ENCODE data around the gene SNX25. TPM values are rescaled to one million over a fixed set of nuclear protein-coding genes. Genes with fewer than 3 reads are reported as not detected.
"Not testable (repeated sequence)": the region's sequence is repeated elsewhere in the genome, so short reads cannot be mapped to it uniquely, and the experiment has no call there.

The SNX25 gene
- total and polyA plus RNA-seq, 4 experiments from 2014 or later = 3.5 to 24.5 (median 15.7) TPM

GRCh38 chr4:185358959-185359358 is 149.6 kb downstream of the SNX25 start:
- H3K9me3 ChIP-seq (ENCODE audit: control insufficient read depth in 1 of 2, low read length in 2 of 2) = no peaks in the 10 kb centered on the region
- no peaks in the 10 kb centered on the region for H3K27me3 Mint-ChIP-seq
- no peaks in the 10 kb centered on the region for H3K4me1 ChIP-seq (ENCODE audit: insufficient read depth, low read length)
- CTCF ChIA-PET (ENCODE audit: partially characterized antibody) = no interaction called here
- no peaks in the 10 kb centered on the region for H3K9me3 Mint-ChIP-seq
- peaks cover 24 to 43% of the 10 kb centered on the region in 2 donors for H3K36me3 Mint-ChIP-seq
- POLR2A ChIA-PET (ENCODE audit: partially characterized antibody) = no interaction called here
- H3K27ac Mint-ChIP-seq = no peak overlapping the region
- H3K4me1 Mint-ChIP-seq = no peaks in the 10 kb centered on the region
- no peaks in the 10 kb centered on the region for H3K27me3 ChIP-seq (ENCODE audit: insufficient read depth, low read length)
- H3K36me3 ChIP-seq (ENCODE audit: insufficient read depth, low read length) = no peaks in the 10 kb centered on the region
- intact Hi-C loops (cut with micrococcal nuclease) = no loop called here
- H3K27ac ChIP-seq (ENCODE audit: low read depth, low read length) = no peak overlapping the region
- no peak for DNase-seq
- no peak overlapping the region for H3K4me3 Mint-ChIP-seq
- no peak overlapping the region for H3K4me3 ChIP-seq (ENCODE audit: low read length in 2 of 2)

GRCh38 chr4:185359767-185360446 is 150.5 kb downstream of the SNX25 start:
- ChIA-PET POLR2A (ENCODE audit: partially characterized antibody) (no interaction called here), CTCF (ENCODE audit: partially characterized antibody) (no interaction called here)
- intact Hi-C loops (cut with micrococcal nuclease) = no loop called here
- no peak for DNase-seq
- H3K36me3 ChIP-seq (ENCODE audit: insufficient read depth, low read length) = no peaks in the 10 kb centered on the region
- Mint-ChIP-seq H3K4me1 (no peaks in the 10 kb centered on the region), H3K9me3 (no peaks in the 10 kb centered on the region), H3K27ac (peak overlapping the region in 2 of 7 donors; percentile 31 to 65), H3K27me3 (no peaks in the 10 kb centered on the region), H3K36me3 (peaks cover 24 to 41% of the 10 kb centered on the region in 2 donors), H3K4me3 (no peak overlapping the region)
- H3K4me1 ChIP-seq (ENCODE audit: insufficient read depth, low read length) = no peaks in the 10 kb centered on the region
- H3K27me3 ChIP-seq (ENCODE audit: insufficient read depth, low read length) = no peaks in the 10 kb centered on the region
- no peak overlapping the region for H3K27ac ChIP-seq (ENCODE audit: low read depth, low read length)
- H3K4me3 ChIP-seq (ENCODE audit: low read length in 2 of 2) = no peak overlapping the region
- no peaks in the 10 kb centered on the region for H3K9me3 ChIP-seq (ENCODE audit: control insufficient read depth in 1 of 2, low read length in 2 of 2)

- no peak for DNase-seq
- Histone ChIP-seq H3K36me3 (ENCODE audit: insufficient read depth, low read length) (no peaks in the 10 kb centered on the region), H3K4me3 (ENCODE audit: low read length in 2 of 2) (no peak overlapping the region), H3K27me3 (ENCODE audit: insufficient read depth, low read length) (no peaks in the 10 kb centered on the region), H3K4me1 (ENCODE audit: insufficient read depth, low read length) (no peaks in the 10 kb centered on the region), H3K27ac (ENCODE audit: low read depth, low read length) (no peak overlapping the region), H3K9me3 (ENCODE audit: control insufficient read depth in 1 of 2, low read length in 2 of 2) (no peaks in the 10 kb centered on the region)
- Mint-ChIP-seq H3K27me3 (no peaks in the 10 kb centered on the region), H3K4me1 (no peaks in the 10 kb centered on the region), H3K27ac (no peak overlapping the region), H3K36me3 (peaks cover 16 to 35% of the 10 kb centered on the region in 2 donors), H3K9me3 (no peaks in the 10 kb centered on the region), H3K4me3 (no peak overlapping the region)
- POLR2A ChIA-PET (ENCODE audit: partially characterized antibody) = no interaction called here
- CTCF ChIA-PET (ENCODE audit: partially characterized antibody) = no interaction called here
- intact Hi-C loops (cut with micrococcal nuclease) = no loop called here
These were observed 152.5 kb downstream of the SNX25 start for GRCh38 chr4:185361872-185362271.

GRCh38 chr4:185362570-185362969 is 153.2 kb downstream of the SNX25 start:
- H3K4me3 ChIP-seq (ENCODE audit: low read length in 2 of 2); DNase-seq; H3K27ac ChIP-seq (ENCODE audit: low read depth, low read length); H3K27me3 Mint-ChIP-seq; POLR2A ChIA-PET (ENCODE audit: partially characterized antibody); H3K9me3 ChIP-seq (ENCODE audit: control insufficient read depth in 1 of 2, low read length in 2 of 2); H3K9me3 Mint-ChIP-seq; H3K27ac Mint-ChIP-seq; H3K4me3 Mint-ChIP-seq; H3K36me3 ChIP-seq (ENCODE audit: insufficient read depth, low read length); H3K4me1 ChIP-seq (ENCODE audit: insufficient read depth, low read length); intact Hi-C loops (cut with micrococcal nuclease); CTCF ChIA-PET (ENCODE audit: partially characterized antibody); H3K27me3 ChIP-seq (ENCODE audit: insufficient read depth, low read length); H3K4me1 Mint-ChIP-seq: not testable (repeated sequence)
- peaks cover 15 to 31% of the 10 kb centered on the region in 2 donors for H3K36me3 Mint-ChIP-seq

- Mint-ChIP-seq H3K27ac (no peak overlapping the region), H3K27me3 (no peaks in the 10 kb centered on the region), H3K36me3 (peaks cover 11 to 30% of the 10 kb centered on the region in 2 donors), H3K9me3 (no peaks in the 10 kb centered on the region), H3K4me1 (no peaks in the 10 kb centered on the region), H3K4me3 (no peak overlapping the region)
- Histone ChIP-seq H3K27me3 (ENCODE audit: insufficient read depth, low read length) (no peaks in the 10 kb centered on the region), H3K9me3 (ENCODE audit: control insufficient read depth in 1 of 2, low read length in 2 of 2) (no peaks in the 10 kb centered on the region), H3K4me3 (ENCODE audit: low read length in 2 of 2) (no peak overlapping the region), H3K4me1 (ENCODE audit: insufficient read depth, low read length) (no peaks in the 10 kb centered on the region), H3K27ac (ENCODE audit: low read depth, low read length) (no peak overlapping the region), H3K36me3 (ENCODE audit: insufficient read depth, low read length) (no peaks in the 10 kb centered on the region)
- POLR2A ChIA-PET (ENCODE audit: partially characterized antibody) = no interaction called here
- CTCF ChIA-PET (ENCODE audit: partially characterized antibody) = no interaction called here
- no peak for DNase-seq
- intact Hi-C loops (cut with micrococcal nuclease) = no loop called here
These were observed 153.9 kb downstream of the SNX25 start for GRCh38 chr4:185363251-185363650.

GRCh38 chr4:185364886-185365285 is 155.5 kb downstream of the SNX25 start:
- Histone ChIP-seq H3K27ac (ENCODE audit: low read depth, low read length) (no peak overlapping the region), H3K4me3 (ENCODE audit: low read length in 2 of 2) (no peak overlapping the region), H3K4me1 (ENCODE audit: insufficient read depth, low read length) (no peaks in the 10 kb centered on the region), H3K27me3 (ENCODE audit: insufficient read depth, low read length) (no peaks in the 10 kb centered on the region), H3K9me3 (ENCODE audit: control insufficient read depth in 1 of 2, low read length in 2 of 2) (no peaks in the 10 kb centered on the region), H3K36me3 (ENCODE audit: insufficient read depth, low read length) (no peaks in the 10 kb centered on the region)
- Mint-ChIP-seq H3K9me3 (no peaks in the 10 kb centered on the region), H3K36me3 (peaks cover 8 to 23% of the 10 kb centered on the region in 2 donors), H3K27ac (no peak overlapping the region), H3K4me3 (no peak overlapping the region), H3K4me1 (no peaks in the 10 kb centered on the region), H3K27me3 (no peaks in the 10 kb centered on the region)
- intact Hi-C loops (cut with micrococcal nuclease) = no loop called here
- POLR2A ChIA-PET (ENCODE audit: partially characterized antibody) = no interaction called here
- DNase-seq = no peak
- CTCF ChIA-PET (ENCODE audit: partially characterized antibody) = interaction anchor here (0.7 kb wide), 1 partner anchor 11 kb away, joined by 3 read pairs; no protein-coding TSS in a partner anchor

- Mint-ChIP-seq H3K36me3 (peaks cover 11 to 14% of the 10 kb centered on the region in 2 donors), H3K4me1 (no peaks in the 10 kb centered on the region), H3K4me3 (no peak overlapping the region), H3K27ac (no peak overlapping the region), H3K27me3 (no peaks in the 10 kb centered on the region), H3K9me3 (no peaks in the 10 kb centered on the region)
- no peaks in the 10 kb centered on the region for H3K9me3 ChIP-seq (ENCODE audit: control insufficient read depth in 1 of 2, low read length in 2 of 2)
- ChIA-PET POLR2A (ENCODE audit: partially characterized antibody) (no interaction called here), CTCF (ENCODE audit: partially characterized antibody) (interaction anchor here (1.5 kb wide), 1 partner anchor 25 kb away, joined by 3 read pairs; no protein-coding TSS in a partner anchor)
- H3K27me3 ChIP-seq (ENCODE audit: insufficient read depth, low read length) = no peaks in the 10 kb centered on the region
- no peak overlapping the region for H3K27ac ChIP-seq (ENCODE audit: low read depth, low read length)
- intact Hi-C loops (cut with micrococcal nuclease) = no loop called here
- H3K4me1 ChIP-seq (ENCODE audit: insufficient read depth, low read length) = no peaks in the 10 kb centered on the region
- H3K4me3 ChIP-seq (ENCODE audit: low read length in 2 of 2) = no peak overlapping the region
- no peaks in the 10 kb centered on the region for H3K36me3 ChIP-seq (ENCODE audit: insufficient read depth, low read length)
- no peak for DNase-seq
These were observed 160.3 kb downstream of the SNX25 start for GRCh38 chr4:185369731-185370130.

All from CD4-positive, alpha-beta memory T cell (primary cell).